IMR-90 (cell line): ENCODE data around the gene ADGRL3. TPM values are rescaled to one million over a fixed set of nuclear protein-coding genes. Genes with fewer than 3 reads are reported as not detected.

ENCODE experiments used
- ATAC-seq: fragments of 200-7000 bp; cut with Tn5 transposase; 2 replicates; pipeline ENCODE4 v1.9.1; 2020; ENCODE audit warnings: low read depth, mild to moderate bottlenecking, moderate library complexity
- BruUV-seq: library from RNA; stranded (reverse); fragments of 400-500 nt; replicated peaks from 2 replicates; lab custom pipeline; 2021; lab: Mats Ljungman, UMichigan
- CTCF ChIA-PET: fragments of 300-600 bp; formaldehyde crosslinking; extraction: SDS; loops from one replicate; lab custom pipeline; 2021; ENCODE audit warnings: antibody characterized with exemption; lab: Yijun Ruan, JAX
- POLR2A ChIA-PET: fragments of 300-600 bp; sonication (Branson Sonifier 250); formaldehyde crosslinking; loops from one replicate; lab custom pipeline; 2022; ENCODE audit warnings: antibody characterized with exemption; ENCODE audit not compliant: unreplicated experiment; lab: Charles Lee
- DNase-seq: peaks from one replicate; pipeline ENCODE4 v3.0.0; 2013
- H2AFZ ChIP-seq: replicated peaks from 2 replicates; pipeline ENCODE3; 2013; ENCODE audit warnings: low read length, mild to moderate bottlenecking; ENCODE audit not compliant: poor library complexity
- H2AK5ac ChIP-seq: 2 replicates; pipeline ENCODE4 v1.6.1; 2013; ENCODE audit warnings: low read depth, low read length, inconsistent platforms
- H2AK9ac ChIP-seq: replicated peaks from 2 replicates; pipeline ENCODE3; 2013; ENCODE audit warnings: mild to moderate bottlenecking, low read depth, low read length, moderate library complexity; ENCODE audit not compliant: poor library complexity
- H2BK120ac ChIP-seq: 2 replicates; pipeline ENCODE4 v1.6.1; 2013; ENCODE audit warnings: low read depth, low read length, inconsistent platforms
- H2BK15ac ChIP-seq: 3 replicates; pipeline ENCODE4 v1.6.1; 2013; ENCODE audit warnings: low read depth, low read length, inconsistent platforms
- H2BK20ac ChIP-seq: 2 replicates; pipeline ENCODE4 v1.6.1; 2013; ENCODE audit warnings: low read depth, mild to moderate bottlenecking, inconsistent platforms, low read length, moderate library complexity
- H2BK5ac ChIP-seq: 2 replicates; pipeline ENCODE4 v1.6.1; 2013; ENCODE audit warnings: mild to moderate bottlenecking, low read depth, low read length, inconsistent platforms; ENCODE audit not compliant: poor library complexity, severe bottlenecking
- H3K14ac ChIP-seq: replicated peaks from 2 replicates; pipeline ENCODE4 v1.6.1; 2013; ENCODE audit warnings: low read depth, low read length, inconsistent platforms
- H3K18ac ChIP-seq: 2 replicates; pipeline ENCODE4 v1.6.1; 2013; ENCODE audit warnings: low read depth, low read length, control low read depth
- H3K23ac ChIP-seq: 2 replicates; pipeline ENCODE4 v1.6.1; 2013; ENCODE audit warnings: low read depth, low read length, inconsistent platforms
- H3K27ac ChIP-seq: 2 replicates; pipeline ENCODE4 v1.5.1; 2013; ENCODE audit warnings: mild to moderate bottlenecking, control low read depth, low read length; ENCODE audit not compliant: insufficient read depth
- H3K27me3 ChIP-seq: 2 replicates; pipeline ENCODE4 v1.6.1; 2013; ENCODE audit warnings: low read length; ENCODE audit not compliant: control insufficient read depth, insufficient read depth
- H3K36me3 ChIP-seq: 2 replicates; pipeline ENCODE4 v1.6.1; 2013; ENCODE audit warnings: low read length, mixed read lengths; ENCODE audit not compliant: control insufficient read depth, insufficient read depth
- H3K4ac ChIP-seq: 2 replicates; pipeline ENCODE4 v1.6.1; 2013; ENCODE audit warnings: low read depth, low read length, inconsistent platforms
- H3K4me1 ChIP-seq: 2 replicates; pipeline ENCODE4 v1.6.1; 2013; ENCODE audit warnings: low read length, mixed read lengths; ENCODE audit not compliant: control insufficient read depth, insufficient read depth
- H3K4me2 ChIP-seq: 2 replicates; pipeline ENCODE4 v1.6.1; 2013; ENCODE audit warnings: low read depth, mild to moderate bottlenecking, control low read depth, low read length, moderate library complexity
- H3K4me3 ChIP-seq: 2 replicates; pipeline ENCODE4 v1.5.1; 2013; ENCODE audit warnings: low read depth, mild to moderate bottlenecking, control low read depth, low read length, moderate library complexity; ENCODE audit not compliant: insufficient read depth
- H3K56ac ChIP-seq: 2 replicates; pipeline ENCODE4 v1.6.1; 2013; ENCODE audit warnings: low read length, inconsistent platforms; ENCODE audit not compliant: insufficient read depth; ENCODE audit errors: extremely low read depth
- H3K79me1 ChIP-seq, 2 experiments: 2 replicates each; pipeline ENCODE4 v1.6.1; 2013; ENCODE audit warnings: low read length in 2 of 2, inconsistent platforms in 1 of 2, low read depth in 1 of 2
- H3K9ac ChIP-seq: 2 replicates; pipeline ENCODE4 v1.6.1; 2013; ENCODE audit warnings: low read depth, low read length, control low read depth
- H3K9me1 ChIP-seq: 2 replicates; pipeline ENCODE4 v1.6.1; 2013; ENCODE audit warnings: low read length, inconsistent platforms; ENCODE audit not compliant: insufficient read depth
- H3K9me3 ChIP-seq: 2 replicates; pipeline ENCODE4 v1.6.1; 2013; ENCODE audit warnings: low read length; ENCODE audit not compliant: control insufficient read depth, insufficient read depth
- H4K20me1 ChIP-seq: 2 replicates; pipeline ENCODE4 v1.6.1; 2013; ENCODE audit warnings: low read length, inconsistent platforms; ENCODE audit not compliant: insufficient read depth
- H4K5ac ChIP-seq: 2 replicates; pipeline ENCODE4 v1.6.1; 2013; ENCODE audit warnings: mild to moderate bottlenecking, low read depth, low read length, control low read depth
- H4K8ac ChIP-seq, 2 experiments: 2 replicates each; pipeline ENCODE4 v1.6.1; 2013; ENCODE audit warnings: low read depth in 2 of 2, low read length in 2 of 2, control low read depth in 1 of 2, inconsistent platforms in 1 of 2
- H4K91ac ChIP-seq: 2 replicates; pipeline ENCODE4 v1.6.1; 2013; ENCODE audit warnings: low read depth, low read length, inconsistent platforms; ENCODE audit not compliant: insufficient read depth
- CEBPB ChIP-seq: IDR thresholded peaks from 2 replicates; pipeline ENCODE4 v1.6.1; 2012; ENCODE audit warnings: low read depth, low read length, improper control_type of control experiment
- ELK1 ChIP-seq: fragments of 150-350 bp; IDR thresholded peaks from 2 replicates; pipeline ENCODE4 v1.6.1; 2016; ENCODE audit warnings: low read depth, mild to moderate bottlenecking, low read length, moderate library complexity, borderline replicate concordance
- FOS ChIP-seq: fragments of 150-350 bp; IDR thresholded peaks from 2 replicates; pipeline ENCODE4 v1.6.1; 2016; ENCODE audit warnings: low read depth, low read length
- MAZ ChIP-seq: IDR thresholded peaks from 2 replicates; pipeline ENCODE4 v1.6.1; 2012; ENCODE audit warnings: low read depth, mild to moderate bottlenecking, low read length, improper control_type of control experiment, moderate library complexity, borderline replicate concordance
- POLR2A ChIP-seq: IDR thresholded peaks from 2 replicates; pipeline ENCODE4 v1.6.1; 2012; ENCODE audit warnings: mild to moderate bottlenecking, low read depth, low read length
- RAD21 ChIP-seq: IDR thresholded peaks from 2 replicates; pipeline ENCODE4 v1.6.1; 2012; ENCODE audit warnings: low read length, improper control_type of control experiment
- RCOR1 ChIP-seq: IDR thresholded peaks from 2 replicates; pipeline ENCODE4 v1.6.1; 2012; ENCODE audit warnings: mild to moderate bottlenecking, low read length, improper control_type of control experiment; ENCODE audit not compliant: insufficient replicate concordance
- SMC3 ChIP-seq: fragments of 150-350 bp; IDR thresholded peaks from 2 replicates; pipeline ENCODE4 v1.6.1; 2016; ENCODE audit warnings: low read depth, mild to moderate bottlenecking, antibody characterized with exemption, low read length, moderate library complexity
- dilution Hi-C: fragments of 300-500 bp; cut with HindIII; formaldehyde crosslinking; loops from one replicate; pipeline ENCODE4 v1.14.3; 2018; ENCODE audit warnings: low sequenced_read_pairs; ENCODE audit not compliant: unreplicated experiment
- in situ Hi-C: fragments of 300-500 bp; cut with MboI; formaldehyde crosslinking; loops from 3 replicates; pipeline ENCODE4 v1.14.3; 2019; ENCODE audit warnings: low sequenced_read_pairs, inconsistent platforms, mixed read lengths
- intact Hi-C: fragments of 100-400 bp; cut with micrococcal nuclease; formaldehyde crosslinking; loops from 2 replicates; pipeline ENCODE4 v1.10.0; 2022
- polyA plus RNA-seq, 3 experiments: library from polyadenylated mRNA; depleted of rRNA; stranded (reverse); fragments of >200 nt; gene quantifications; 2 replicates each; pipeline ENCODE4 v1.2.3, GENCODE V29; 2012; ENCODE audit warnings: low replicate concordance in 1 of 3
- total RNA-seq: library from RNA; depleted of rRNA; stranded (reverse); fragments of >200 nt; gene quantifications from 2 replicates; pipeline ENCODE4 v1.2.3, GENCODE V29; 2012
- TF ChIP-seq, protein P1 (sequence below): fragments of 150-350 bp; IDR thresholded peaks from 2 replicates; pipeline ENCODE4 v1.6.1; 2017; ENCODE audit warnings: mild to moderate bottlenecking, antibody characterized with exemption, low read length, low read depth

The ADGRL3 gene
- total and polyA plus RNA-seq, 2 of the 4 experiments (the other 2 are of a cell fraction), result 0.46 to 2.5 TPM

GRCh38 chr4:61783050-61783449 is 582.9 kb downstream of the ADGRL3 start:
- Histone ChIP-seq H3K9ac (no peak overlapping the region), H3K56ac (no peak overlapping the region), H2BK20ac (no peak overlapping the region), H4K5ac (no peak overlapping the region), H3K36me3 (no peaks in the 10 kb centered on the region), H4K8ac (no peak overlapping the region), H4K91ac (no peak overlapping the region), H2AK5ac (no peak overlapping the region), H3K79me1 (no peaks in the 10 kb centered on the region), H4K20me1 (no peaks in the 10 kb centered on the region), H3K27ac (no peak overlapping the region), H3K23ac (no peak overlapping the region), H2BK15ac (no peak overlapping the region), H2BK120ac (no peak overlapping the region), H3K9me1 (no peaks in the 10 kb centered on the region), H3K9me3 (no peaks in the 10 kb centered on the region), H3K4me3 (no peak overlapping the region), H3K14ac (no peak overlapping the region), H2BK5ac (no peak overlapping the region), H3K4ac (no peak overlapping the region), H3K18ac (no peak overlapping the region), H2AFZ (no peak overlapping the region), H3K4me2 (no peak overlapping the region), H3K27me3 (no peaks in the 10 kb centered on the region), H3K4me1 (no peaks in the 10 kb centered on the region), H2AK9ac (no peak overlapping the region)
- no peak for TF ChIP-seq CEBPB
- no peak for TF ChIP-seq POLR2A
- TF ChIP-seq SMC3, result no peak
- TF ChIP-seq MAZ, result no peak
- TF ChIP-seq, protein P1, sequence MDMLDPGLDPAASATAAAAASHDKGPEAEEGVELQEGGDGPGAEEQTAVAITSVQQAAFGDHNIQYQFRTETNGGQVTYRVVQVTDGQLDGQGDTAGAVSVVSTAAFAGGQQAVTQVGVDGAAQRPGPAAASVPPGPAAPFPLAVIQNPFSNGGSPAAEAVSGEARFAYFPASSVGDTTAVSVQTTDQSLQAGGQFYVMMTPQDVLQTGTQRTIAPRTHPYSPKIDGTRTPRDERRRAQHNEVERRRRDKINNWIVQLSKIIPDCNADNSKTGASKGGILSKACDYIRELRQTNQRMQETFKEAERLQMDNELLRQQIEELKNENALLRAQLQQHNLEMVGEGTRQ, result no peak
- TF ChIP-seq ELK1, result no peak
- TF ChIP-seq FOS, result no peak
- TF ChIP-seq RCOR1, result no peak
- TF ChIP-seq RAD21, result no peak
- POLR2A ChIA-PET, result no interaction called here
- no TSS peak for BruUV-seq
- intact Hi-C loops (no loop called here), dilution Hi-C loops (no loop called here), in situ Hi-C loops (no loop called here)
- no peak for DNase-seq
- CTCF ChIA-PET, result no interaction called here
- ATAC-seq, result no peak
